ENCODE data around the gene TTLL12.

DNA sequence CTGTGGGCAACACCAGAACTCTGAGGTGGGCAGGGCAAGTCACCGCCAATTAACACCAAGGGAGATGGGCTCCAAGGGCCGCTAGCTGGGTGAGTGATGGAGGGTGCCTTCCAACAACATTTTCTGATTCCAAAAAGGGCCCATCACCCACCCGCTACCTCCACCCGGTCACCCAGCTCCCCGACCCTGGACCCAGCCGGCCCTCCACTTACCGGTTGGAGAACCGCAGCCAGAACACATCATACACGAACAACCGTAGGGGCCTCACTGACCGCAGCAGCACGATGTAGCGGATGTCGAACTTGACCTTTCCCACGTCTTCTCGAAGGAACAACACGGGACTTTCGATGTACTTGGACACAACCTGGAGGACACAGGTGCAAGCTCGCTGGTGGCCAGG lies 14.7 kb downstream of the TTLL12 start:
- TF ChIP-seq POLR2A (IDR thresholded peaks at IDR 0.05; ENCODE audit: low read length) (no peak), GATA1 (IDR thresholded peaks at IDR 0.05; ENCODE audit: low read depth, low read length) (no peak)
